GM23338 (cell line): ENCODE data around the gene ZC3H12C.

Experiments
- CREB1 ChIP-seq: fragments of 250-450 bp; sonication (Bioruptor Pico); IDR thresholded peaks from 2 replicates; pipeline ENCODE4 v1.5.0; 2020; ENCODE audit warnings: low read depth, mild to moderate bottlenecking, moderate library complexity
- EZH2 ChIP-seq: fragments of 200-600 bp; sonication (generic); IDR thresholded peaks from one replicate; pipeline ENCODE4 v1.8.0; 2017; ENCODE audit warnings: antibody characterized with exemption, mild to moderate bottlenecking, low read depth; ENCODE audit not compliant: unreplicated experiment
- NANOG ChIP-seq: IDR thresholded peaks from 2 replicates; pipeline ENCODE4 v1.6.1; 2016; ENCODE audit warnings: antibody characterized with exemption, borderline replicate concordance
- POLR2AphosphoS5 ChIP-seq: IDR thresholded peaks from 2 replicates; pipeline ENCODE4 v1.6.1; 2016; ENCODE audit warnings: antibody characterized with exemption, low read depth
- STAT1 ChIP-seq: IDR thresholded peaks from one replicate; pipeline ENCODE4 v1.6.1; 2016; ENCODE audit warnings: antibody characterized with exemption; ENCODE audit not compliant: unreplicated experiment
- TF ChIP-seq, protein P1 (sequence below), 2 experiments: fragments of 200-600 bp in 1 of 2; sonication (generic) in 1 of 2; conservative IDR thresholded peaks; 2 replicates each; pipeline versions ENCODE4 v1.5.1 to v1.6.1; 2016 to 2017; ENCODE audit warnings: antibody characterized with exemption in 2 of 2, low read depth in 2 of 2, mild to moderate bottlenecking in 2 of 2, moderate library complexity in 1 of 2
- TF ChIP-seq, protein P2 (sequence below): IDR thresholded peaks from 2 replicates; pipeline ENCODE4 v1.6.1; 2016; ENCODE audit warnings: antibody characterized with exemption

- TF ChIP-seq STAT1 (no peak), EZH2 (no peak), NANOG (no peak), POLR2AphosphoS5 (no peak), CREB1 (CRISPR knock-in tag) (no peak)
- TF ChIP-seq, protein P1, sequence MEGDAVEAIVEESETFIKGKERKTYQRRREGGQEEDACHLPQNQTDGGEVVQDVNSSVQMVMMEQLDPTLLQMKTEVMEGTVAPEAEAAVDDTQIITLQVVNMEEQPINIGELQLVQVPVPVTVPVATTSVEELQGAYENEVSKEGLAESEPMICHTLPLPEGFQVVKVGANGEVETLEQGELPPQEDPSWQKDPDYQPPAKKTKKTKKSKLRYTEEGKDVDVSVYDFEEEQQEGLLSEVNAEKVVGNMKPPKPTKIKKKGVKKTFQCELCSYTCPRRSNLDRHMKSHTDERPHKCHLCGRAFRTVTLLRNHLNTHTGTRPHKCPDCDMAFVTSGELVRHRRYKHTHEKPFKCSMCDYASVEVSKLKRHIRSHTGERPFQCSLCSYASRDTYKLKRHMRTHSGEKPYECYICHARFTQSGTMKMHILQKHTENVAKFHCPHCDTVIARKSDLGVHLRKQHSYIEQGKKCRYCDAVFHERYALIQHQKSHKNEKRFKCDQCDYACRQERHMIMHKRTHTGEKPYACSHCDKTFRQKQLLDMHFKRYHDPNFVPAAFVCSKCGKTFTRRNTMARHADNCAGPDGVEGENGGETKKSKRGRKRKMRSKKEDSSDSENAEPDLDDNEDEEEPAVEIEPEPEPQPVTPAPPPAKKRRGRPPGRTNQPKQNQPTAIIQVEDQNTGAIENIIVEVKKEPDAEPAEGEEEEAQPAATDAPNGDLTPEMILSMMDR (conservative IDR thresholded peaks at IDR 0.05; ENCODE audit: low read depth in 2 of 2) = no peak
- TF ChIP-seq, protein P2, sequence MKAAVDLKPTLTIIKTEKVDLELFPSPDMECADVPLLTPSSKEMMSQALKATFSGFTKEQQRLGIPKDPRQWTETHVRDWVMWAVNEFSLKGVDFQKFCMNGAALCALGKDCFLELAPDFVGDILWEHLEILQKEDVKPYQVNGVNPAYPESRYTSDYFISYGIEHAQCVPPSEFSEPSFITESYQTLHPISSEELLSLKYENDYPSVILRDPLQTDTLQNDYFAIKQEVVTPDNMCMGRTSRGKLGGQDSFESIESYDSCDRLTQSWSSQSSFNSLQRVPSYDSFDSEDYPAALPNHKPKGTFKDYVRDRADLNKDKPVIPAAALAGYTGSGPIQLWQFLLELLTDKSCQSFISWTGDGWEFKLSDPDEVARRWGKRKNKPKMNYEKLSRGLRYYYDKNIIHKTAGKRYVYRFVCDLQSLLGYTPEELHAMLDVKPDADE = no peak
Observed at GRCh38 chr11:110065189-110065588, 28.0 kb upstream of the ZC3H12C start.
